Hematopoietic multipotent progenitor cell treated with erythropoietin and hydrocortisone succinate and interleukin-3 and kit ligand, for 6 days (in vitro differentiated cells): ENCODE measurements around the gene WDR45B.
"Not testable (repeated sequence)": the region's sequence is repeated elsewhere in the genome, so short reads cannot be mapped to it uniquely, and the experiment has no call there.

ENCODE experiments used
- DNase-seq: peaks from one replicate; pipeline ENCODE4 v3.0.0-alpha.2; 2015

Gene WDR45B

GRCh38 chr17:82598256-82599119, 49.8 kb downstream of the WDR45B start:
- DNase-seq: no peak

- DNase-seq: no peak
These were observed 51.2 kb downstream of the WDR45B start for GRCh38 chr17:82596837-82597672.

GRCh38 chr17:82596296-82596695, 51.9 kb downstream of the WDR45B start:
- no peak for DNase-seq

GRCh38 chr17:82595893-82596292, 52.4 kb downstream of the WDR45B start:
- DNase-seq: no peak

GRCh38 chr17:82594571-82594970, 53.7 kb downstream of the WDR45B start:
- no peak for DNase-seq

- no peak for DNase-seq
These were observed 54.6 kb downstream of the WDR45B start for GRCh38 chr17:82593590-82594087.

- DNase-seq: peak; percentile 88
These were observed 55.3 kb downstream of the WDR45B start for GRCh38 chr17:82592767-82593589.

GRCh38 chr17:82592289-82592766, 55.9 kb downstream of the WDR45B start:
- DNase-seq: peak; percentile 40

- no peak for DNase-seq
These were observed 57.2 kb downstream of the WDR45B start for GRCh38 chr17:82590881-82591539.

GRCh38 chr17:82590216-82590615, 58.0 kb downstream of the WDR45B start:
- DNase-seq: no peak

- no peak for DNase-seq
These were observed 58.4 kb downstream of the WDR45B start for GRCh38 chr17:82589851-82590180.

GRCh38 chr17:82588266-82589175, 59.7 kb downstream of the WDR45B start:
- DNase-seq: no peak

GRCh38 chr17:82587234-82588086, 60.8 kb downstream of the WDR45B start:
- no peak for DNase-seq

- DNase-seq: no peak
These were observed 61.5 kb downstream of the WDR45B start for GRCh38 chr17:82586576-82587233.

GRCh38 chr17:82585935-82586575, 62.2 kb downstream of the WDR45B start:
- not testable (repeated sequence) for DNase-seq

- no peak for DNase-seq
These were observed 64.5 kb downstream of the WDR45B start for GRCh38 chr17:82583720-82584234.

GRCh38 chr17:82582709-82583108, 65.5 kb downstream of the WDR45B start:
- no peak for DNase-seq

- DNase-seq: no peak
These were observed 66.0 kb downstream of the WDR45B start for GRCh38 chr17:82582213-82582612.

GRCh38 chr17:82579969-82580368, 68.3 kb downstream of the WDR45B start:
- DNase-seq: not testable (repeated sequence)
